ENCODE measurements around the gene PTPN9. TPM values are rescaled to one million over a fixed set of nuclear protein-coding genes. Genes with fewer than 3 reads are reported as not detected.
A peak's percentile ranks its signal among the peaks of the same experiment; 100 is the strongest.
"Not testable (repeated sequence)": the region's sequence is repeated elsewhere in the genome, so short reads cannot be mapped to it uniquely, and the experiment has no call there.

PTPN9 gene
- total RNA-seq, 2 donors from 2014 or later, result 31.1 to 32.3 TPM

DNA sequence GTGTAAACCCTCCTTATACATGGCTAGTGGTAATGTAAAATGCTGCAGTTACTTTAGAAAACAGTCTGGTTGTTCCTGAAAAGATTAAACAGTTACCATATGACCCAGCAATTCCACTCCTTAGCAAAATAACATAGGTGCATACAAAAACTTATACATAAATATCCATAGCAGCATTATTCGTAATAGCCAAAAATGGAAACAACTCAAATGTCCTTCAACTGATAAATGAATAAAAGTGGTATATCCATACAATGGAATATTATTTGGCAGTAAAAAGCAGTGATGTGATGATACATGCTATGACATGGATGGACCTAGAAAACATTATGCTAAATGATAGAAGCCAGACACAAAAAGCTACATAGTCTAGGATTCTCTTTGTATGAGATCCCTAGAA is 96.0 kb downstream of the PTPN9 start:
- Histone ChIP-seq H3K9me3 (no peaks in the 10 kb centered on the region), H3K4me1 (no peaks in the 10 kb centered on the region), H3K27me3 (no peaks in the 10 kb centered on the region), H3K36me3 (no peaks in the 10 kb centered on the region), H3K9ac (ENCODE audit: low read depth in 2 of 2, low read length in 2 of 2) (no peak overlapping the region), H3K27ac (no peak overlapping the region), H3K4me3 (no peak overlapping the region)
- no peak for DNase-seq
- intact Hi-C loops (cut with DNase I), result no loop called here
- TF ChIP-seq CTCF (IDR thresholded peaks at IDR 0.05), result no peak

GRCh38 chr15:75480463-75480862 is 98.7 kb downstream of the PTPN9 start:
- H3K9me3 ChIP-seq; H3K27ac ChIP-seq; H3K4me3 ChIP-seq; H3K4me1 ChIP-seq; H3K27me3 ChIP-seq; intact Hi-C loops (cut with DNase I); DNase-seq; H3K36me3 ChIP-seq; H3K9ac ChIP-seq (ENCODE audit: low read depth in 2 of 2, low read length in 2 of 2): not testable (repeated sequence)

DNA sequence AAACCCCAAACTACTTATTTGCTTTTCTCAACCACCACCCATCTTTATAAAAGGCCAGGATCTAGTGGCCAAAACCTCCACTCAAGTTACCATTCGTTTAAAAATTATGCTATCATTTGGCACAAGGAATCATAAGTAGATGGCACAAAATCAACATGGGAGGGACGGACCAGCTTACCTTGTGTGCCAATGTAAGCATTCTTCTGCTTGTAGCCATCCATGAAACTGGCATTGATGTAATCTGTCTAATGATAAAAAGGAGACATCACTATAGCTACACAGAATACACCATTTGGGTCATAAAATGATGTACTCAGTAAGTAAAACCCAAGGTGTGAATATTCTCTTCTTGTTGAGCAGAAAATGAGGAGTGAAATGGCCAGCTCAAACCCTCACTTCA is 99.4 kb downstream of the PTPN9 start:
- no peak overlapping the region for H3K27ac ChIP-seq
- H3K4me1 ChIP-seq, result no peaks in the 10 kb centered on the region
- H3K27me3 ChIP-seq, result no peaks in the 10 kb centered on the region
- H3K4me3 ChIP-seq, result no peak overlapping the region
- no peak overlapping the region for H3K9ac ChIP-seq (ENCODE audit: low read depth in 2 of 2, low read length in 2 of 2)
- no peaks in the 10 kb centered on the region for H3K36me3 ChIP-seq
- intact Hi-C loops (cut with DNase I), result no loop called here
- no peak for DNase-seq
- no peak for TF ChIP-seq CTCF (IDR thresholded peaks at IDR 0.05)
- H3K9me3 ChIP-seq, result no peaks in the 10 kb centered on the region

GRCh38 chr15:75477094-75477493 is 102.0 kb downstream of the PTPN9 start:
- H3K9me3 ChIP-seq; H3K4me3 ChIP-seq; intact Hi-C loops (cut with DNase I); DNase-seq; H3K36me3 ChIP-seq; H3K4me1 ChIP-seq; H3K27me3 ChIP-seq; H3K9ac ChIP-seq (ENCODE audit: low read depth in 2 of 2, low read length in 2 of 2); H3K27ac ChIP-seq: not testable (repeated sequence)

DNA sequence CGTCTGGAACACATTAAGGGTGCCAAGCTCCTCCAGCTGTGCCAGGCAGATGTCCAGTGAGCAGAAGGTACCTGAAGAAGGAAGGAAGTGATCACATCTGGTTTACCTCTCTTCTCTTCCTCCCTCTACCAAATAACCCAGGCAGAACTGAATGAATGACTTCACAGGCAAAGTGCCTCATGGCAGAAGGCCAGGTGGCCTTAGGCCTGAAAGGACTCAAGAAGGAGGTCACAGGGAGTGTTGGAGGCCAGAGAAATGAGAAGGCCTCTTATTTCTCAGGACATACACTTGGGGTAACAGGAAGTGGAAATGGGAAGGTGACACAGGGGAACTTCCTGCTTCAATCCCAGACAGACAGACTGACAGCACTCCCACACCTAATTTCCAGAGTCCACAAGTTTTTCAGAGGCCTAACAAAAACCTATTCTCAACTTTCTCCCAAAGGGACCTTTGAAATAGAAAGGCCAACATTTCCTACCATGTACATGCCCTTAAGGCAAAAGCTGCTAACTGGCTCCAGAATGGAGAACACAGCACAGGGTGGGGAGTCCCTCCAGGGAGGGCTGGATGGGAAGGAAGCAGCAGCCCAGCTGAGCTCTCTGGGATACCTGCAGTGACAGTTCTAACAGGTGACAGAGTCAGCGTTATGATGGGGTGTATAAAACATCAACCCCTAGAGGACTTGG is 110.1 kb downstream of the PTPN9 start:
- intact Hi-C loops (cut with DNase I), result no loop called here
- Histone ChIP-seq H3K36me3 (peaks cover 30% of the 10 kb centered on the region), H3K4me1 (no peaks in the 10 kb centered on the region), H3K27ac (no peak overlapping the region), H3K9ac (ENCODE audit: low read depth in 2 of 2, low read length in 2 of 2) (no peak overlapping the region), H3K9me3 (no peaks in the 10 kb centered on the region), H3K4me3 (no peak overlapping the region), H3K27me3 (no peaks in the 10 kb centered on the region)
- no peak for TF ChIP-seq CTCF (IDR thresholded peaks at IDR 0.05)
- DNase-seq, result no peak

DNA sequence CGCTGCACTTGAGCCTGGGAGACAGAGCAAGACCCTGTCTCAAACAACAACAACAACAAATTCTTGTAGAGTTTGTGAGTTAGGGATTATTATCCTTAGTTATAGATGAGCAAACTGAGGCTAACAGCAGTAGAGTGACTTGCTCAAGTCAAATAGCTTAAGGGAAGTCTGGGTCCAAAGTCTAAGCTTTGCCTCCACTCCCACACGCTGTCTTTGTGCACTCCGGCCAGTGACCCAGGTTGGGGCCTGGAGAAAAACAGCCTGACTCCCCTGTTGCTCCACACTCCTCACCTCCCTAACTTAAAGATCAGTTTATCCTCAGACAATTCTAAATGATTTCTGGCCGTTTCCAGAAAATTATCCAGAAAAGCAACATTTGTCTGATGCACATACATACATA is 118.5 kb downstream of the PTPN9 start:
- DNase-seq, result peak; percentile 44
- Histone ChIP-seq H3K9me3 (no peaks in the 10 kb centered on the region), H3K4me1 (no peaks in the 10 kb centered on the region), H3K36me3 (no peaks in the 10 kb centered on the region), H3K9ac (ENCODE audit: low read depth in 2 of 2, low read length in 2 of 2) (peak overlapping the region in 1 of 2 donors; percentile 43), H3K27me3 (no peaks in the 10 kb centered on the region), H3K4me3 (no peak overlapping the region), H3K27ac (no peak overlapping the region)
- intact Hi-C loops (cut with DNase I), result no loop called here
- no peak for TF ChIP-seq CTCF (IDR thresholded peaks at IDR 0.05)

Measured in colonic mucosa (tissue), 4 donors.